ENCODE results near the gene DEAF1. TPM values are rescaled to one million over a fixed set of nuclear protein-coding genes. Genes with fewer than 3 reads are reported as not detected.

DEAF1 gene
- total RNA-seq, 1 experiment from 2014 or later, result 139 TPM

DNA sequence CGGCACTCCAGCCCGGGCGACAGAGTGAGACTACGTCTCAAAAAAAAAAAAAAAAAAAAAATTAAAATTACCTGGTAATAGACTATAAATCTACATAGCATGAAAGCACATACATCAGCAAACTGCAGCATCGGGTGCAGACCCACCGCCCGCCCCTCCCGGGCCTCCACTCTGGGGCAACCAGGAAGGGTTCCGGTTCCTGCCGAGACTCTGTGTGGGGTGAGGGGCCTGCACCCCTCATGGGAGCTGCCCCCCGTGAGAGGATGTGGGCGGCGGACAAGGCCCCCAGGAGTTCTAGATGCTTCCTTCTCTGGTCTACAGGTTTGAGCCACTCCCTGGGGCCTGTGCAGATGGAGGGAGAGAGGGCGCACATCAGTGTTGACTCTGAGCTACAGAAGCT, 48.8 kb downstream of the DEAF1 start:
- DNase-seq (ENCODE audit: low spot score), result no peak

- DNase-seq (ENCODE audit: low spot score), result no peak
Observed at GRCh38 chr11:645536-645935, 49.5 kb downstream of the DEAF1 start.

DNA sequence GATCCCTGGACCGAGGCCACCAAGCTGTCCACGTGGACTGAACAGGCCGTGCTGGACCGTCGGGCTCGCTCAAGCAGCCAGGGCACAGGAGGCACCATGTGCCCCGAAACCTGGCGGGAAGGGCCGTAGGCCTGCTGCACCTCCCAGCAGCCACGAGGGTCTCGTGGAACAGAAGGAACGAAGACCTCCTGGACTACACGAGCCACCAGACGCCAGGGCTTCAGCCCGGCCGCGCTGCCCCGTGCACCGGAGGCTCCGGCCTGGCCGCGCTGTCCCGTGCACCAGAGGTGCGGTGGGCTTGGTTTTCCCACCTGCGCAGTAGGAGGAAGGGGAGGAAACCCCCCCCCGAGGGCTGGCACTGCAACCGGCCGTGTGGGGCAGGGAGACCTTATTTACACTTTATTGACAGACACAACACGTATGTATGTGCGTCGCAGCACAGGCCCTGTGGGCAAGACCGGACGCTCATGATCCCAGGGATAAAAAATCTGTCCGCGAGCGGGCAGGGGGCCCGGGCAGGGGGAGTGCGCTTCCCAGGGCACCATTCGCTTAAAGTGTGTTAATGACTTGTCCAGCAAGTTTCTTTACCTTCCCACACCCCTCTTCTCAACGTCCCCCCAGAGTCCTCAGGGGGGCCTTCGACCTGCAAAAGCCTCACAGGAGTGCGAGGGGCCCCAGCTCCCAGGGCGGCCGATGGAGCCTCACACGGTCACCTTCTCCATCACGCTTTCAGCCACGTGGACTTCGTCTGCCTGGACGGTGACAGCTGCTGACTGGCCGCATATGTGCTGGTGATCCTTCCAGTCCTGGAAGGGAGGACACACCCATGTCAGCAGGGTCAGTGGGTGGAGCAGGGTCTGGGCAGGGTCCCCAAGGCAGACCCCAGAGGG, 50.9 kb downstream of the DEAF1 start:
- DNase-seq (ENCODE audit: low spot score), result no peak

- no peak for DNase-seq (ENCODE audit: low spot score)
Observed at GRCh38 chr11:643366-643765, 51.7 kb downstream of the DEAF1 start.

DNA sequence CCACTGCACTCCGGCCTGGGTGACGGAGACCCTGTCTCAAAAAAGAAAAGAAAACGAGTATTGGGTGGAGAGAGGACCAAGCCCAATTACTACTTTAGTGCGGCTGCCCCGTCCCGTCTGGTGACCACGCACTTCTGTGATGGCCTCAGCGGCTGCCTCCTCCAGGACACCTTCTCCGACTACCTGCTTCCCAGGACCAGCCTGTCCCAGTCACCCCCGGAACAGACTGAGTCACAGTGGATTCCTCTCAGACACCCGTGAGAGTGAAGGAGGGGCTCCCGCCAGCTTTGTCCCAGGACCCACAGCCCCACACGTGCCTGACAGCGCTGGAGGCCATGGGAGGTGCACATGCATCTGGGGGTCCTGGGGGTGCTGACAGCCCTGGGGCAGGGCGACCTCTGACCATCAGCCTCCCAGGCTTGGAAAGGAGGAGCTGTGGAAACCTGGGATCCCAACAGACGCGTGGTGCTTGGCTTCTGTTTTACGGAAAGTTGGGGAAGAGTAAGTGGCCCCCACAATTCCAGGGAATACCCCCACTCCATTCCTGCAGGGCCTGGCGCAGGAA, 53.1 kb downstream of the DEAF1 start:
- DNase-seq (ENCODE audit: low spot score), result no peak

DNA sequence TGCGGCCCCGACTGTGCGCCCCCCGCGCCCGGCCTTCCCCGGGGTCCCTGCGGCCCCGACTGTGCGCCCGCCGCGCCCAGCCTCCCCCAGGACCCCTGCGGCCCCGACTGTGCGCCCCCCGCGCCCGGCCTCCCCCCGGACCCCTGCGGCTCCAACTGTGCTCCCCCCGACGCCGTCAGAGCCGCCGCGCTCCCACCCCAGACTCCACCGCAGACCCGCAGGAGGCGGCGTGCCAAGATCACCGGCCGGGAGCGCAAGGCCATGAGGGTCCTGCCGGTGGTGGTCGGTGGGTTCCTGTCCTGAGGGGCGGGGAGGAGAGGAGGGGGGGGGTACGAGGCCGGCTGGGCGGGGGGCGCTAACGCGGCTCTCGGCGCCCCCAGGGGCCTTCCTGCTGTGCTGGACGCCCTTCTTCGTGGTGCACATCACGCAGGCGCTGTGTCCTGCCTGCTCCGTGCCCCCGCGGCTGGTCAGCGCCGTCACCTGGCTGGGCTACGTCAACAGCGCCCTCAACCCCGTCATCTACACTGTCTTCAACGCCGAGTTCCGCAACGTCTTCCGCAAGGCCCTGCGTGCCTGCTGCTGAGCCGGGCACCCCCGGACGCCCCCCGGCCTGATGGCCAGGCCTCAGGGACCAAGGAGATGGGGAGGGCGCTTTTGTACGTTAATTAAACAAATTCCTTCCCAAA, 54.9 kb downstream of the DEAF1 start:
- no peak for DNase-seq (ENCODE audit: low spot score)

DNA sequence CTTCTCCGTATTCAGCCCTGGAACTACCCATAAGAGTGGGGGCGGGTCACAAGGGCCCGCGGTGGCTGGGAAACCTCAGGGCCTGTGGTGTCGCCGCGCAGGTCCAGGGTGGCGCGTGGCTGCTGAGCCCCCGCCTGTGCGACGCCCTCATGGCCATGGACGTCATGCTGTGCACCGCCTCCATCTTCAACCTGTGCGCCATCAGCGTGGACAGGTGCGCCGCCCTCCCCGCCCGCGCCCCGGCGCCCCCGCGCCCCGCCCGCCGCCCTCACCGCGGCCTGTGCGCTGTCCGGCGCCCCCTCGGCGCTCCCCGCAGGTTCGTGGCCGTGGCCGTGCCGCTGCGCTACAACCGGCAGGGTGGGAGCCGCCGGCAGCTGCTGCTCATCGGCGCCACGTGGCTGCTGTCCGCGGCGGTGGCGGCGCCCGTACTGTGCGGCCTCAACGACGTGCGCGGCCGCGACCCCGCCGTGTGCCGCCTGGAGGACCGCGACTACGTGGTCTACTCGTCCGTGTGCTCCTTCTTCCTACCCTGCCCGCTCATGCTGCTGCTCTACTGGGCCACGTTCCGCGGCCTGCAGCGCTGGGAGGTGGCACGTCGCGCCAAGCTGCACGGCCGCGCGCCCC, 55.6 kb downstream of the DEAF1 start:
- no peak for DNase-seq (ENCODE audit: low spot score)

DNA sequence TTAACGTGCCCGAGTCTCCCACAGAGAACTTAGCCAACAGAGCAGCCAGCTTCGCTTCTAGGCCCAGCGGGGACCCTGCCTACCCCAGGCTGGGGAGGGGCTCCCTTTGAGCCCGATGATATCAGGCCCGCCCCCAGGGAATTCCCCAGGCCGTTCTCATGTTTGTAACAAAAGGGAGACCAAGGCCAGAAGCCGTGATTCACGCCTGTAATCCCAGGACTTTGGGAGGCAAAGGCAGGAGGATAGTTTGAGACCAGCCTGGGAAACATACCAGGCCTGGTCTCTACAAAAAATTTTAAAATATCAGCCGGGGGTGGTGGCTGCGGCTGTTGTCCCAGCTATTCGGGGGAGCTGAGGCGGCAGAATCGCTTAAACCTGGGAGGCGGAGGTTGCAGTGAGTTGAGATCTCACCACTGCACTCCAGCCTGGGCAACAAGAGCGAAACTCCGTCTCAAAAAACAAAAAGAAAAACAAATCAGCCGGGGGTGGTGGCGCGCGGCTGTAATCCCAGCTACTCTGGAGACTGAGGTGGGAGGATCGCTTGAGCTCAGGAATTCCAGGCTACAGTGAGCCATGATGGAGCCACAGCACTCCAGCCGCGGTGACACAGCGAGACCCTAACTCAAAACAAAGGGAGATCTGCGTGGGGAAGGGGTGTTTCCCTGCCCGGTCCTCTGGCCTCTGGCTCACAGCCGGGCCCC, 56.2 kb downstream of the DEAF1 start:
- DNase-seq (ENCODE audit: low spot score), result no peak

DNA sequence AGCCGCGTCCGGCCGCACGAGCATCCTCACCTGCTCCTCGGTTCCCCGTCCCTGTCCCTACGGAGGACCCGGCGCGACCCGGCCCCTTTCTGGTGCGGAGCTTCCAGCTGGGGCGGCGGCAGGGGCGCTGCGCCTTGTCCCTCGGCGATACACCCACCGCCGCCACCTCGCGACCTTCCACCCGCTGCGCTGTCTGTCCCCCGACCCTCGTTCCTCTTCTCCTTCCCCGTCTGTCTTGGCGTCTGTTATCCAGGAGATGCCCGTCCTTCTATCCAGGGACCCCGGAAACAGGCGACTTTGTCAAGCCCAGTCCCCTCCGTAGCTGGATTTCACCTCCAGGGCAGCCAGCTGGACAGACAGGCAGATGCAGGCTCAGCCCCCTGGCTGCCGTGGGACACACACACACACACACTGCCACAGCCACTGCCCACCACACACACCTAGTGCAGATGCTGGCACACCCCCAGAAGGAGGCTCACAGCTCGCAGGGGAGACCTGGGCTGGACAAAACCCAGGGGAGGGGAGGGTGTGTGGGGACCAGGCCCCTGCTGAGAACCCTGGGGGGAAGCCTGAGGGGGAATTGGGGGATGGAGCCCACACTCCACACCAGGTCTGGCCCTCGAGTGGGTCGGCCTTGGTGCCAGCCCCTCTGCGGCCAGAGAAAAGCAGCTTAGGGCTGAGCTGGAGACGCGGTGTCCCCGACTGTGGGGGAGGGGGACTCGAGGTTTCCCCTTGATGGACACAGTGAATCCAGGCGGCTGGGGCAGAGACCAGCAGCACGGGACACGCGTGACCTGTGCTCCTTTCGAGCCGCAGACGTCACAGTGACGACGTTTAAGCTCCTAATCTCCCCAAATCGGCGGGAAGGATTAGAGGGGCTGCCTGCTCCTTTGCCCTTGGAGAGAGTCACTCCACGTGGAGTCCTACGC, 57.2 kb downstream of the DEAF1 start:
- DNase-seq (ENCODE audit: low spot score), result no peak

DNA sequence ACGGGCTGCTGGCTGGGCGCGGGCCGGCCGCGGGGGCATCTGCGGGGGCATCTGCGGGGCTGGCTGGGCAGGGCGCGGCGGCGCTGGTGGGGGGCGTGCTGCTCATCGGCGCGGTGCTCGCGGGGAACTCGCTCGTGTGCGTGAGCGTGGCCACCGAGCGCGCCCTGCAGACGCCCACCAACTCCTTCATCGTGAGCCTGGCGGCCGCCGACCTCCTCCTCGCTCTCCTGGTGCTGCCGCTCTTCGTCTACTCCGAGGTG, 57.8 kb downstream of the DEAF1 start:
- no peak for DNase-seq (ENCODE audit: low spot score)

GRCh38 chr11:636511-637332, 58.3 kb downstream of the DEAF1 start, which contains the start of gene DRD4:
Gene DRD4 (plus strand): TSS chr11:637269. CDS start chr11:637305, 36 bp downstream.
- no peak for DNase-seq (ENCODE audit: low spot score)

DNA sequence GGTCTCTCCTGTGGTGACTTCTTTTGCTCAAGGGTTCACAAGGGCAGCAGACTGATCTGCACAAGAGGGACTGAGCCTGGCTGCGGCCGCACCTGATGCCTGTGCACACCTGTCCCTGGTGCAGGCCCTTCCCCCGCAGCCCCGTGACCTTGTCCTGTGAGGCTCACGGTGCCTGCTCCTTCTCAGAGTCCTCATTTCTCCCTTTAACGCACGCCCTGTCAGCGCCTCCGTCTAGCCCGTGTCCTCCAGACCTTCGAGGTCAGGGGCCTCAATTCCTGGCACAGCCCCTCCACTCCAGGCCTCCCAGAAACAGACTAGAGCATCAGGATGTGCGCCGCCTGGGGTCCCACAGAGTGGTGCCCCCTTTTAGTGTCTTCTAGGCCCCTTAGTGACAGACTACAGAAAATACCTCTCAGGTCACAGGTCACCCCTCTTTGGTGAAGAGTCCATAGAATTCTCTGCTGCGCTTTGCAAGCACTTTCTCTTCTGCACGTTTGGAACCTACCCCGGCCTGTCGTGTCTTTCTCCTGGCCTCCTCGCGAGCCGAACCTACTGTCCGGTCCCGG, 59.0 kb downstream of the DEAF1 start:
- no peak for DNase-seq (ENCODE audit: low spot score)

DNA sequence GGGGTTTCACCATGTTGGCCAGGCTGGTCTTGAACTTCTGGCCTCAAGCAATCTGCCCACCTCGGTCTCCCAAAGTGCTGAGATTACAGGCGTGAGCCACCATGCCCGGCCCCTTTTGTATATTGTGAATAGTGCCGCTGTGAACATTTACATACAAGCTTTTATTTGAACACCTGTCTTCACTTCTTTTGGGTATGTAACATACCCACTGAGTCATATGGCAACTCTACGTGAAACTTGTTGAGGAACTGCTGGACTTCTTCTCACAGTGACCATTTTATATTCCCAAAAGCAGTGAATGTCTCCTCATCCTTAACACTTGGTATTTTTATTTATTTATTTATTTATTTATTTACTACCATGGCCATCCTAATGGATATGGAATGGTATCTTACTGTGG, 64.2 kb downstream of the DEAF1 start:
- no peak for DNase-seq (ENCODE audit: low spot score)

DNA sequence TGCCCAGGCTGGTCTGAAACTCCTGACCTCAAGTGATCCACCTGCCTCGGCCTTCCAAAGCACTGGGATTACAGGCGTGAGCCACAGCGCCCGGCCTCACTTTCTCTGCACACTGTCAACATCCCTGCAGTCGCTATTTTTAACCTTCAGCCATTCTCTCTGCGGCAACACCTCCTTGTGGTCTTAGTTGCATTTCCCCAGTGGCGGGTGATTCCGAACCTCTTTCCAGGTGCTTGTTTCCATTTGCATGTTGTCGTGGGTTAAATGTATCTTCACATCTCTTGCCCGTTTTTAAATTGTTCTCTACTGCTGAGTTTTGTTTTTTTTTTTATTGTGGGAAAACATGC, 65.8 kb downstream of the DEAF1 start:
- no peak for DNase-seq (ENCODE audit: low spot score)

- DNase-seq (ENCODE audit: low spot score), result no peak
Observed at GRCh38 chr11:628056-628455, 67.0 kb downstream of the DEAF1 start.

DNA sequence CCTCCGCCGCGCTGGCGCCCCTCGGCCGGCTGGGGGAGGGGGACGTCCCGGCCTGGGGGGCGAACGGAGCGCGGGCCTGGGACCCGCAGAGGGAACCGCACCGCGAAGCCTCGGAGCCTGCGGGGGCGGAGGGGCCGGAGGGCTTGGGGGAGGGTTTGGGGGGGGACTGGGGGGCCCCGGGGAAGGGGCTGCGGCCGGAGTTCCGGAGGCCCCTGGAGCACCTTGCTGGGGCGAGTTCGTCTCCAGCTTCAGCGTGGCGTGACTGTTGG, 67.8 kb downstream of the DEAF1 start:
- no peak for DNase-seq (ENCODE audit: low spot score)

GRCh38 chr11:626475-627307, 68.3 kb downstream of the DEAF1 start, which contains the start of gene SCT:
Gene SCT (minus strand): TSS chr11:627181. CDS start chr11:627143, 38 bp downstream.
- DNase-seq (ENCODE audit: low spot score), result no peak

- DNase-seq (ENCODE audit: low spot score), result no peak
Observed at GRCh38 chr11:625636-626268, 69.3 kb downstream of the DEAF1 start.
